ENCODE data around the gene DCST2.

The DCST2 gene

DNA sequence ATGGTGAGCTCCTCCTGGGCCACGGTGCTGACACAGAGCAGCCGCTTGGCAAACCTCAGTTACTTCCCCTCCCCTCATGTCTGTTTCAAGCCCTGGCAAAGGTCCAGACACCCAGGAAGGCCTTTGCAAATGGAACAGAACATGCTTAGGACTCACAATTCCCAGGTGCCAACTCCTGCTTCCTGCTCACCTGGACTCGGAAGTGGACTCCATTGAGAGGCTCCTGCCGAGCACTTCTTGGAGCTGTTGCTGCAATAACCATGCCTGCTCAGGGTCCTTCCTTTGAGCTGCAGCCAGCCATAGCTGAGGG, 10.7 kb downstream of the DCST2 start:
- peak; percentile 74 for DNase-seq

DNA sequence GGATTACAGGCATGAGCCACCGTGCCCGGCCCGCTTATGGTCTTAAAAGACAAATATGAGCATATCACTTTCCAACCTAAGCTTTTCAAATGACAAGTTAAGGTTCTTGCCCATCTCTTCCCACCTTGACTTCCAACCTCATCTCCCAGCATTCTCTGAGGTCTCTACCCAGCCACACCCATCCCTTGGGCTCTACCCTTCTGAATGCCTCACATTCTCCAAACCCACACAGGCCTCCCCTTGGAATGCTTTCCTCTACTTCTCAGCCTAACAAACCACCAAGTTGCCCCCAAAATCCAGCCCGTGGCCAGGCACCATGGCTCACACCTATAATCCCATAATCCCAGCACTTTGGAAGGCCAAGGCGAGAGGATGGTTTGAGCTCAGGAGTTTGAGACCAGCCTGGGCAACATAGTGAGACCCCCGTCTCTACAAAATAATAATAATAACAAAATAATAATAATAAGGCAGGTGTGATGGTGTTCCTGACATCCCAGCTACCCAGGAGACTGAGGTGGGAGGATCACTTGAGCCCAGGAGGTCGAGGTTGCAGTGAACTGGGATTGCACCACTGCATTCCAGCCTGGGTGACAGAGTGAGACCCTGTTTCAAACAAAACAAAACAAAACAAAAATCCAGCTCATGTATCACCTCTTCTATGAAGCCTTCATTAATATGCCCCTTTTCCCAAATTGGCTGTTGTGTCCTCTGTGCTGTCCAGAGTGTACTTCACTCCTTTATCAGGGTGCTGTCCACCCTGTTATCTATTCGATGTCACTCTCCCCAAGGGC, 11.2 kb downstream of the DCST2 start:
- DNase-seq, result no peak

DNA sequence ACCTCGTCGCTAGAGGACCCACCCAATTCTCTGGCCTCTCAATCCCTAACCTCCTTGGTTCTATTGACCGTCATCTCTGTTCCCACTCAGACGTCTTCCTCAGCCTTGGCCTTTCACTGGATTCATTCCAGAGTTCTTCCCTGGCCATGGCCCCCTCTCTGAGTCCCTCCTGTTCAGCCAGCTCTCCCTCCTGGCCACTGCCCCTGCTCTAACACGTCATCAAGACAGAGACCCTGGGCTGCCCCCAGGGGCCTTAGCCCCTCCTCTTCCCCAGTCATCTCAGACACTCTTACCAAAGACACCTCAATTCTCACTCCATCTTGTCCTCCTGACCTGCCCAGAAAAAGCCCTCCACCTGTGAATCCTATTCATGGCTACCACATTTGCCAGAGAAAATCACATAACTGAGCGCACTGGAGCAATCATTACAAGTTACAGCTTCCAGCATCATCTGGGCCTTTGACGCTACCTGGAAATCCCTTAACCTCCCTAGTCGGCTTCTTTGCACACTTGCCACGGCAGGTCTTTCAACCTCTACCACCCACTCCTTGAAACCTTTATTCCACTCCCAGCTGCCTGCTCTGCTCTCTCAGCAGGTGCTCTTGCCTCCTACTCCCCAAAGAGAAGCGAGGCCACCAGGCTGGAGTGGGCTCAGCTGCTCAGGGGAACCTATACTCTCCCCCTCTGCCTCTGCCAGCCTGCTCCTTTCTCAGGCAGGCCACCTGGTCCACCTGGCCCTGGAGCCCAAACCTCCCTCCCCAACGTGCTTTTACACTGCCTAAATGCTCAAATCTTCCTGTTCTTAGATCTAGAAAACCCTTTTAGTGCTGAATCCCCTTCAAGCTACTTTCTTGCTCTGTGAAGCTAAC, 14.0 kb downstream of the DCST2 start:
- no peak for DNase-seq

- no peak for DNase-seq
These were observed 14.8 kb downstream of the DCST2 start for GRCh38 chr1:155018617-155019348.

- no peak for DNase-seq
These were observed 15.7 kb downstream of the DCST2 start for GRCh38 chr1:155017946-155018316.

DNA sequence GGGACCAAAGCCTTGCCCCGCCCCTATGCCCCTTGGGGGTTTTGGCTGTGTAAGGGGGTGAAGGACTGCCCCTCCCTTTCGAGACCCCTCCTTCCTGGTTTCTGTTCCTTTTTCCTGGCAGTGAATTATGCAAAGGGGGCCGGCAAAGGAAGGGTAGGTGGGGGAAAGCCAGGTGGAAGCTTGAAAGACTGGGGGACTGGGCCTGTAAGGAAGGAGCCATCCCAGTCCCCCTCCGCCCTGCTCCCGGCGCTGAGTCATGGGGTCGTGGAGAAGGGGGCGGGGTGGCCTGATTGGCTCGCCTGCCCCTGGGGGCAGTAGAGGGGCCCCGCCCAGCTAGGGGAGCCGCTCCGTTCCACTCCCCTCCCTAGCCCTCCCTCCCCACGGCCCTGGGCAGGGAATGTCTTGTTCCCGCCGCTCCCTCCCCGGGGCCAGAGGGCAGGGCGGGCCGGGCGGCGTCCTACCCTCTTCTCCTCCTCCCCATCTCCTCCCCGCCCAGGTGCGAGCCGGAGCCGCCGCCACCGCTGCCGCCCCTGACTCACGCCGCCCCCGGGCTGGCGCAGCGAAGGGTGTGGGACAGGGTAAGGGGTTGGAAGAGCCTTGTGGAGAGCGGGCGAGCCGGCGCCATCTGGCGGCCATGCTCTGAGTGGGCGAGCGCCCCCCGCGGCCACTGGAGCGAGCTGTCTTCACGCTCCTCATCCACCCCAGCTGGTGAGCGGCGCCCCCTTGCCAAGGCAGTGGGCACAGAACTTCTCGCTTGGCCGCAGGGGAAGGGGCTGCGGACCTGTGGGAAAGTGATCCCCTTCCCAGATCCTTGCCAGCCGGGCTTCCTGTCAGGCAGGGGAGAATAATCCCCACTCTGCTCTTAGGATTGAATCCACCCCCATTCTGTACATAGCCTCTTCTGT, 16.3 kb downstream of the DCST2 start:
- no peak for DNase-seq

DNA sequence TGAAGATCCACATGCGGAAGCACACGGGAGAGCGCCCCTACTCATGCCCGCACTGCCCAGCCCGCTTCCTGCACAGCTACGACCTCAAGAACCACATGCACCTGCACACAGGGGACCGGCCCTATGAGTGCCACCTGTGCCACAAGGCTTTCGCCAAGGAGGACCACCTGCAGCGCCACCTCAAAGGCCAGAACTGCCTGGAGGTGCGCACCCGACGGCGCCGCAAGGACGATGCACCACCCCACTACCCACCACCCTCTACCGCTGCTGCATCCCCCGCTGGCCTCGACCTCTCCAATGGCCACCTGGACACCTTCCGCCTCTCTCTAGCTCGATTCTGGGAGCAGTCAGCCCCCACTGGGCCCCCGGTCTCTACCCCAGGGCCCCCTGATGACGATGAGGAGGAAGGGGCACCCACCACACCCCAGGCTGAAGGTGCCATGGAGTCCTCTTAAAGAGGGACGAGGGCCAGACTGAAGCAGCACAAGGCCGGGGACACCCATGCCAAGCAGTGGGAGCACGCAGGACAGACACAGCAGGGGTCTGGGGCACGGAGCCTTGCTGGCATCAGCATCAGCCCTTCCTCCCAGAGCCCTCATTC, 17.2 kb downstream of the DCST2 start:
- DNase-seq, result no peak

DNA sequence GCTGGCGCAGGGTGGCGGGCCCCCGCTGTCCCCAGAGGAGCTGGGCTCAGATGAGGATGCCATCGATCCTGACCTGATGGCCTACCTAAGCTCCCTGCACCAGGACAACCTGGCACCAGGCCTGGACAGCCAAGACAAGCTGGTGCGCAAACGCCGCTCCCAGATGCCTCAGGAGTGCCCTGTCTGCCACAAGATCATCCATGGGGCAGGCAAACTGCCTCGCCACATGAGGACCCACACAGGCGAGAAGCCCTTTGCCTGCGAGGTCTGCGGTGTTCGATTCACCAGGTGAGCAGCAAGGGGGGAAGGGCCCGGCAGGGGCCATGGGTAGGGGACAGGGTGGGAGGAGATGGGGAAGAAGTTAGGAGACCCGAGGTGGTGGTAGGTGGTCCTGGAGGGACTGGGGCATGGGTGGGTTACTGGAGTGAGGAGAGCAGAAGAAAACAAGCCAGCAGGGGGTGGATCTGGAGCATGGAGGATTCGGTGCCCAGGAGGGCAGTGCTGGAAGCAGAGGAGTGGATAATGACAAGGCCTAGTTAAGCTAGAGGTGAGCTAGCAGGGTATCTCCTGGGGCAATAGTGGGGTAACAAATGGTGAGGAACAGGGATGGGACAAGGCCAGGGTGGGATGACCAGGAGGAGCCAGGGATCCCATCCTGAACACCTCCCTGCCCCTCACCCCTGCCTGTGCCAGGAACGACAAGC, 17.9 kb downstream of the DCST2 start:
- DNase-seq, result no peak

GRCh38 chr1:155014709-155015508, 18.7 kb downstream of the DCST2 start:
- no peak for DNase-seq

DNA sequence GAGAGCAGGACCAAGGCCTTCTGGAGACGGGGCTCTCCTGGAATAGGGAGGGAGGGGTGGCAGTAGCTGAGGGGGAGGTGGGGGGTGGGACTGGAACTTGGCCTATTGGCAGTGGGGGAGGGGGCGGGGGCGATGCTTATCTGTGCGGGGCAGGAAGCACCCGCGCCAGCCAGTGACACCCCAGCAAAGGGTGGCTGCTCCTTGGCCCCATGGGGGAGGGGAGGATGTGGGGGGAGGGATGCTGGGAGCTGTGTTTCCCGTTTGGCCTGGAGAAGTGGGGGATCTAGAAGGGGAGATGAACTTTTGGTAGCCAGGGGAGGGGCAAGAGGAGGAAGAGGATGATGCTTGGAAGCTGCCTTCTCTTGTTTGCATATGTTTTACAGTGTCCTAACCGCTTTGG, 19.9 kb downstream of the DCST2 start:
- no peak for DNase-seq

- DNase-seq, result no peak
These were observed 20.6 kb downstream of the DCST2 start for GRCh38 chr1:155012776-155013602.

DNA sequence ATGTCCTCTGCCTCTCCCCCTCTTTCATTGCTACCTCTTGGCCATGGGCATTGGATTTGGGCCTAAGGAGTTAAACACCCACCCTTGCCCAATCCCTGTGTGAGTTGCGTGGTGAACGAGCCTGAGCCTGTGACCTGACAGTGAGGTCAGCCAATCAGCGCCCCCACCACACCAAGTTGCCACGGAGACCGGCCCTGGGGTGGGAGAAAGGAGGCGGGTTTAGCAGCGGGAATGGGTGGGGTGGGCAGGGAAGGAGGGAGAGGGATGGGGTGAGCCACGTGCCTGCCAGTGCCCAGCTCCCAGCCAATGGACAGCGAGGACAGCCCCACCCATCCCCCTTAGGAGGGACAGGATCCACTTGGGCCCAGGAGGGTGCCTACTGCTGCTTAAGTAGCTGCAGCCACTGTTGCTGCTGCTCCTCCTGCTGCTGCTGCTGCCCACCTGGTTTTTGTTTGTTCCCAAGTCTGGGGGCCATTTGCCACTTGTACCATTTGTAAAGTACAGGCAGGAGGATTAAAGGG, 21.5 kb downstream of the DCST2 start:
- peak; percentile 57 for DNase-seq

GRCh38 chr1:155011437-155012025, 22.1 kb downstream of the DCST2 start:
- DNase-seq, result no peak

DNA sequence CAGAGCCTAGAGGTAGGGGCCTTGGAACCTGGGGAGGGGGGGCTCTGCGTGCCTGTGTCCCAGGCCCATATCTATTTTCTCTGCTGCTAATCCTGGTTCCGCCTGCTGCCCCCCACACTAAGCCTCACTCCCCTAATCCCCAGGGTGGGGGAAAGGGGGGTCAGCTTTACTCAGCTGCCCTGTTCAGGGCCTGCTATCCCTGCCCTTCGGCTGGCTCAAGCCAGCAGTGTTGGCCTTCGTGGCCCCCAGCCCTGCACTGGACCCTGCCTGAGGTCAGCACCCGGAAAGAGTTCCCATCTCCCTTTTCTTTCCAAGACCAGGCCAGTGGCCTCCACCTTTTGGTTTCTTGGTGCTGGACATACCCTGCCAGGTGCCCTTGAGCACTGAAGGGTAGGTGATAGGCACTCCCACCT, 22.6 kb downstream of the DCST2 start:
- DNase-seq, result no peak

DNA sequence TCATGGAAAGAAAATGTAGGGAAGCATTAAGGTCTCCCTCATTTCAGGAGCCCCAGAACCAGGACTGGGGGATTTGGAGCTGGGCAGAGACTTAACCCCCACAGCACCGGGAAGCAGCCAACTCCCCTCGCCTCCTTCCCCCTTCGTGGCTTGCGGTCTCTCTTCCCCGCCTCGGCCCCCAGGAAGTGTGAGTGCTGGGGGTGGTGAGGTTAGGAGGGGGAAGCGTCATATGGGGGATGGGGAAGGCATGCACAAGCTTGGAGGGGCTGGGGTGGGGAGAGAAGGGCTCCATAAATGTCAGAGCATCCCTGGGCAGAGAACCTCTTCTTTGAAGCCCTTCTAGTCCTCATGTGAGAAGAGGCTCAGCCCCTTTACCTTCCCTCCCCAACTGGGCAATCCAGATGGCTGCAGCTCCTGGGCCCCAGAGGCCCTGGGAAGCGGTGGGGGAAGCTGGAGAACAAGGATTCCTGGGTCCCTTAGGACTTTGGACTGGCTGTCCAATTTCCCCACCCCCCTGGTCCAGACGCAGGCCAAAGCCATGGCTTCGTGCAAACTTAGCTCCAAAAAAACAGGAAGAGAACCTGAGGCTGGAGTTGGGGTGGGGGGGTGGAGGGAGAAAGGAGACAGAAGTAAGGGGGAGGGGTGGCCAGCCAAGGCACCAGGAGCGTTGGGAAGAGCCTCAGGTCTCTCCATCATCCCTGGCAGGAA, 23.2 kb downstream of the DCST2 start:
- DNase-seq, result no peak

DNA sequence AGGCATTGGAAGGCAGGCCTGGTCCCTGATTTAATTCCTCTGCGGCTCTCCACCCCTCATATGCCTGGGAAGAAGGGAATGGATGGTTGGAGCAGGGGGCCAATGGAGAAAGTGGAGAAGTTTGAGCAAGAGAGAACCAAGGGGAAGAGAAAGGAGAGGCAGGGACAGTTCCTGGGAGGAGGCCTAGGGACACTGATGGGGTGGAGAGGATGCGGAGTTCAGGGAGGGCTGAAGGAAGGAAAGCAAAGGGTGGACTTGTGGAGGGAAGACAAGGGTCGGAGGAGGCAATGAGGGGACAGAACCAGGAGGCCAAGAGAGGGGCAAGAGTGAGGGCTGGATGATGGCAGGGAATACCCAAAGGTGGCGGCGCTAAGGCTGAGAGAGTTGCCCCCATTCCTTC, 23.8 kb downstream of the DCST2 start:
- no peak for DNase-seq

DNA sequence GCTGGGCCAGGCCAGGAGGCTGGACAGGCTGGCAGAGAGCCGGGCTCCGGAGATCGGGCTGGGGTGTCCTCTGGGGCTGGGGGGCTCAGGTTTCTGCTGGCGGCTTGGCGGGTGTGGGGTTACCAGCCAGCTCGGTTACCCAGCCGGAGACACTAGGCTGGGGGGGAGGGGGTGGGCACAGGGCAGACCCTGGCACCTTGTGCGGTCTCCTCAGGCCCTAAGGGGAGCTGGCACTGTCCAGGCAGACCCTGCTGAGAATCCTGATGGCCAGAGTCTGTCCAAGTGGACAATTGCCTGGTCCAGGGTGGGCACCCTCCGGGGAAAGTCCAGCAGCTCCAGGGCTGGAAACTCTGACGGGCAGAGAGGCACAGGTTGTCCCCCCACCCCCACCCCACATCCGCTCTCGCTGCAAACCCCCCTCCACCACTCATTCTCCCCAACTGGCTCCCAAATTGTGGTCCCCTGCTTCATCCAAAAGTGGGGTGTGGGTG, 24.3 kb downstream of the DCST2 start:
- DNase-seq, result no peak

Data from DMS79 treated with DMSO at 0.1 percent for 48 hours (cell line).